GM12865 (cell line): ENCODE measurements around the gene ZMYM2.

Source experiments
- DNase-seq: peaks from one replicate; pipeline ENCODE4 v3.0.0; 2010; ENCODE audit warnings: low read depth
- H3K4me3 ChIP-seq: 2 replicates; pipeline ENCODE4 v1.5.1; 2011; ENCODE audit warnings: mild to moderate bottlenecking, low read depth, low read length, control low read depth
- TF ChIP-seq, protein P1 (sequence below): IDR thresholded peaks from 2 replicates; pipeline ENCODE4 v1.5.1; 2011; ENCODE audit warnings: low read length, control low read depth, low read depth, inconsistent platforms; ENCODE audit not compliant: insufficient read depth; ENCODE audit errors: missing control alignments

ZMYM2 gene

GRCh38 chr13:20114066-20114610 lies 155.6 kb downstream of the ZMYM2 start:
- no peak overlapping the region for H3K4me3 ChIP-seq
- TF ChIP-seq, protein P1, sequence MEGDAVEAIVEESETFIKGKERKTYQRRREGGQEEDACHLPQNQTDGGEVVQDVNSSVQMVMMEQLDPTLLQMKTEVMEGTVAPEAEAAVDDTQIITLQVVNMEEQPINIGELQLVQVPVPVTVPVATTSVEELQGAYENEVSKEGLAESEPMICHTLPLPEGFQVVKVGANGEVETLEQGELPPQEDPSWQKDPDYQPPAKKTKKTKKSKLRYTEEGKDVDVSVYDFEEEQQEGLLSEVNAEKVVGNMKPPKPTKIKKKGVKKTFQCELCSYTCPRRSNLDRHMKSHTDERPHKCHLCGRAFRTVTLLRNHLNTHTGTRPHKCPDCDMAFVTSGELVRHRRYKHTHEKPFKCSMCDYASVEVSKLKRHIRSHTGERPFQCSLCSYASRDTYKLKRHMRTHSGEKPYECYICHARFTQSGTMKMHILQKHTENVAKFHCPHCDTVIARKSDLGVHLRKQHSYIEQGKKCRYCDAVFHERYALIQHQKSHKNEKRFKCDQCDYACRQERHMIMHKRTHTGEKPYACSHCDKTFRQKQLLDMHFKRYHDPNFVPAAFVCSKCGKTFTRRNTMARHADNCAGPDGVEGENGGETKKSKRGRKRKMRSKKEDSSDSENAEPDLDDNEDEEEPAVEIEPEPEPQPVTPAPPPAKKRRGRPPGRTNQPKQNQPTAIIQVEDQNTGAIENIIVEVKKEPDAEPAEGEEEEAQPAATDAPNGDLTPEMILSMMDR = no peak
- no peak for DNase-seq

- DNase-seq = no peak
- TF ChIP-seq, protein P1 = no peak
- no peak overlapping the region for H3K4me3 ChIP-seq
Measured at GRCh38 chr13:20116213-20116612, 157.7 kb downstream of the ZMYM2 start.

DNA sequence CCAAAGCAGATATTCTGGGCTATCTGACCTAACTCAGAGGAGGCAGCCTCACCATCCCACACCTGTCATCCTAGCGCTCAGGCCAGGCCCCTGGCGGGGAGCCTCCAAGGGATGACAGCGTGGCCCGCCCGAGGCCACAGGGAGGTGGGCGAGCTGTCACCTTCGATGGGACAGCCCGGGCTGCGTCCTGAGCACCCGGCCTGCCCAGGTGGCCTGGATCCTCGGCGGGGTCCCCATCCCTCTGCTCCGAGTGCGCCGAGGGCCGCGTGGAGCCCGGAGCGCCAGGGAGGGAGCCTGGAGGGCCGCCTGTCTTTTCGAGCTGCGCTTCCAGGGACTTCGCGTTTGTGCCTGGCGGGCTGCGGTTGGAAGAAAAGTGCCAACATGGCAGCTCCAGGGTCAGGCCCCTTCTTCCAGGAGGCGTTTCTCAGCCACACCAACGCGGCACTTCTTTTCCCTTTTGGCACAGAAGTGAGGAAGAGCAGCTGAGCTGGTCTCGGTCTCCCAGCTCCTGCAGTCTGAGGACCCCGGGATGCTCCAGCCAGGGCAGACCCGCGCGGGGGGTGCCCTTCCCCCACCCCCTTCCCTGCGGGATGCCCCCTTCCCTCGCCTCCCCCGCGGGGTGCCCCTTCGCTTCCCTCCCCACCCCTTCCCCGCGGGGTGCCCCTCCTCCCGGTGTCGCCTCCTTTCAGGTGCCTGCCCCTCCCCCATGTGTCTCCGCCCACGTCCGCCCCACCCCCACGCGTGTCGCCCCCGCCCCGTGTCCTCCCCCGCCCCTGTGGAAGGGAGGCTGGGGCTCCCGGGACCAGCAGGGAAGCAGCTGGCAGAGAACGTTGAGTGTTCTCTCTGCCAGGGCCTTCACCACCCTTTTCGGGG lies 160.0 kb downstream of the ZMYM2 start:
- peak overlapping the region; percentile 69 for H3K4me3 ChIP-seq
- peak; percentile 24 for DNase-seq
- TF ChIP-seq, protein P1 = peak; percentile 19

DNA sequence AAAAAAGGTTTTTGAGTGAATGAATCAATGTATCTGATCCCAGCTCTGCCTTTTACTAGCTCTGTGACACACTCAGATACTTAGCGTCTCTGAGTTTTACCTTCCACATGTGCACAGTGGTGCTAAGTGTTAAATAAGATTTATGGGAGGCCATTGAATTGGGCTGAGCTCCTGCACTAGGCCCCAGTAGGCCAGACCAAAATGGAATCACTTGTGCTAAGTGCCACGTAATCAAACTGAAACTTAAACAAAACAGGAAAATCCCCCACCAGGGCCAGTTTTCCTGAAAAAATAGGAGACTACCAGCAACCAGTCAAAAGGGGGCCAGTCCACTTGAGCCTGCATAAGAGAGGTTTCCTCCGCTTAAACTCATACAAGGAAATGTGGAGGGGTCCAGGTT lies 161.4 kb downstream of the ZMYM2 start:
- TF ChIP-seq, protein P1 = no peak
- H3K4me3 ChIP-seq = peak overlapping the region; percentile 67
- DNase-seq = peak; percentile 13

DNA sequence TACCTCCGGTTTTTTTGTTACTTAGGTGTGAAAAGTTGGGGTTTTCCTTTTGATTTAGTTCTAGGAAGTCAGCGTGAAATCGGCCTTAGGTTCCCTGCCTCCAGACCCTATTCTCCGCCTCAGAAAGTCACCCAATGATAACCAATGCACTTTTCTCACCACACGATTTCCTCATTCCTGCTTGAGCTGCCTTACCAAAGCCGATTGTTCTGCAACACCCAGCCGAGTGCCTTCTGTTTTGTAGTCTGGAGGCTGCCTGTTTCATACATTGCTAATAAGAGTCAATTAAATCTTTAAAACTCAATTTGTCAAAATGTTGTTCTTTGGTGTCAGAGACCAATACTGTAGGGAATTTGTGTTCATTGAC lies 162.6 kb downstream of the ZMYM2 start:
- no peak for DNase-seq
- TF ChIP-seq, protein P1 = no peak
- H3K4me3 ChIP-seq = peak overlapping the region; percentile 67

DNA sequence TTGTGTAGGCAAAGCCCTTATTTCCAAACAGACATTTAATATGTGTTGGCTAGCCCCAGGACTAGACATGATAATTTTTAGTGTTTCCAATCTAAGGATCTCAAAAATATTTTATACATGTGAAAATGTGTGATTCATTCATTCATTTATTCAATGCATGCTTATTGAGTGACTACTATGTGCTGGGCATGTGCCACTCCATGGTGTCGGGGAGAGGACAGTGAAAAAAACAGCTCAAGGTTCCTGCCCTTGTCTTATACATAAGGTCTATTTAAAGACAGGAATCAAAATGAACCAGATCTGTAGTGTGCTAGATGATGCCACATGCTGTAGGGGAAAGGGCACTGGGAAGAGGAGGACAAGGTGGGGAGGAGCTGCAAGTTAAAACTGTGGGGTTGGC lies 165.8 kb downstream of the ZMYM2 start:
- no peak overlapping the region for H3K4me3 ChIP-seq
- no peak for DNase-seq
- TF ChIP-seq, protein P1 = no peak
